ENCODE results near the gene PPIF. TPM values are rescaled to one million over a fixed set of nuclear protein-coding genes. Genes with fewer than 3 reads are reported as not detected.

PPIF gene
- total RNA-seq, 2 experiments from 2014 or later = 55.7 to 121 TPM

GRCh38 chr10:79352035-79352877 lies 5.0 kb downstream of the PPIF start:
- intact Hi-C loops (cut with micrococcal nuclease; ENCODE audit: unreplicated experiment) = no loop called here
- no peak for DNase-seq (ENCODE audit: low spot score)
- H3K4me2 ChIP-seq (ENCODE audit: low read length) = no peak overlapping the region
- peaks cover 90% of the 10 kb centered on the region for H3K36me3 ChIP-seq (ENCODE audit: insufficient read depth, low read length)
- no TSS peak for BruUV-seq (replicated peaks)
- TF ChIP-seq EZH2phosphoT487 (IDR thresholded peaks at IDR 0.05; ENCODE audit: borderline replicate concordance, low read depth, low read length) (no peak), CTCF (conservative IDR thresholded peaks at IDR 0.05; ENCODE audit: low read length) (no peak)
- peaks cover 10% of the 10 kb centered on the region for H3K4me1 ChIP-seq (ENCODE audit: insufficient read depth, low read length, poor library complexity, severe bottlenecking)
- no peaks in the 10 kb centered on the region for H3K9me2 ChIP-seq (ENCODE audit: insufficient read depth, low read length)
- H4K20me1 ChIP-seq (ENCODE audit: insufficient read depth, low read length) = peaks cover 13% of the 10 kb centered on the region
- no peak overlapping the region for H3K4me3 ChIP-seq (ENCODE audit: low read depth, low read length, poor library complexity, severe bottlenecking)
- H3K27ac ChIP-seq (ENCODE audit: low read depth, low read length, poor library complexity, severe bottlenecking) = no peak overlapping the region
- POLR2A ChIA-PET = no interaction called here
- H3K79me2 ChIP-seq (ENCODE audit: insufficient read depth, low read depth, low read length) = peaks cover 25% of the 10 kb centered on the region
- H2AFZ ChIP-seq (ENCODE audit: low read length) = no peak overlapping the region
- H3K9me3 ChIP-seq (ENCODE audit: low read length) = no peaks in the 10 kb centered on the region
- CTCF ChIA-PET (ENCODE audit: unreplicated experiment) = no interaction called here

- H3K4me3 ChIP-seq (ENCODE audit: low read depth, low read length, poor library complexity, severe bottlenecking) = no peak overlapping the region
- no peak for TF ChIP-seq EZH2phosphoT487 (IDR thresholded peaks at IDR 0.05; ENCODE audit: borderline replicate concordance, low read depth, low read length)
- TF ChIP-seq CTCF (conservative IDR thresholded peaks at IDR 0.05; ENCODE audit: low read length) = no peak
- H3K79me2 ChIP-seq (ENCODE audit: insufficient read depth, low read depth, low read length) = peaks cover 18% of the 10 kb centered on the region
- intact Hi-C loops (cut with micrococcal nuclease; ENCODE audit: unreplicated experiment) = no loop called here
- ChIA-PET CTCF (ENCODE audit: unreplicated experiment) (no interaction called here), POLR2A (no interaction called here)
- no peak overlapping the region for H3K27ac ChIP-seq (ENCODE audit: low read depth, low read length, poor library complexity, severe bottlenecking)
- no peaks in the 10 kb centered on the region for H3K9me3 ChIP-seq (ENCODE audit: low read length)
- peaks cover 10% of the 10 kb centered on the region for H3K4me1 ChIP-seq (ENCODE audit: insufficient read depth, low read length, poor library complexity, severe bottlenecking)
- no peak for DNase-seq (ENCODE audit: low spot score)
- peaks cover 13% of the 10 kb centered on the region for H4K20me1 ChIP-seq (ENCODE audit: insufficient read depth, low read length)
- H3K9me2 ChIP-seq (ENCODE audit: insufficient read depth, low read length) = no peaks in the 10 kb centered on the region
- BruUV-seq (replicated peaks) = no TSS peak
- peaks cover 90% of the 10 kb centered on the region for H3K36me3 ChIP-seq (ENCODE audit: insufficient read depth, low read length)
- no peak overlapping the region for H3K4me2 ChIP-seq (ENCODE audit: low read length)
- H2AFZ ChIP-seq (ENCODE audit: low read length) = no peak overlapping the region
Measured at GRCh38 chr10:79353000-79353406, 5.7 kb downstream of the PPIF start.

GRCh38 chr10:79353726-79354125 lies 6.5 kb downstream of the PPIF start:
- Histone ChIP-seq H3K4me1 (ENCODE audit: insufficient read depth, low read length, poor library complexity, severe bottlenecking) (peaks cover 6% of the 10 kb centered on the region), H4K20me1 (ENCODE audit: insufficient read depth, low read length) (peaks cover 7% of the 10 kb centered on the region), H3K9me3 (ENCODE audit: low read length) (no peaks in the 10 kb centered on the region), H3K36me3 (ENCODE audit: insufficient read depth, low read length) (peaks cover 84% of the 10 kb centered on the region), H3K27ac (ENCODE audit: low read depth, low read length, poor library complexity, severe bottlenecking) (no peak overlapping the region), H3K9me2 (ENCODE audit: insufficient read depth, low read length) (no peaks in the 10 kb centered on the region), H3K4me3 (ENCODE audit: low read depth, low read length, poor library complexity, severe bottlenecking) (no peak overlapping the region), H3K4me2 (ENCODE audit: low read length) (no peak overlapping the region), H3K79me2 (ENCODE audit: insufficient read depth, low read depth, low read length) (peaks cover 11% of the 10 kb centered on the region), H2AFZ (ENCODE audit: low read length) (no peak overlapping the region)
- DNase-seq (ENCODE audit: low spot score) = no peak
- no TSS peak for BruUV-seq (replicated peaks)
- ChIA-PET CTCF (ENCODE audit: unreplicated experiment) (no interaction called here), POLR2A (no interaction called here)
- intact Hi-C loops (cut with micrococcal nuclease; ENCODE audit: unreplicated experiment) = no loop called here
- no peak for TF ChIP-seq EZH2phosphoT487 (IDR thresholded peaks at IDR 0.05; ENCODE audit: borderline replicate concordance, low read depth, low read length)
- TF ChIP-seq CTCF (conservative IDR thresholded peaks at IDR 0.05; ENCODE audit: low read length) = no peak
